NAMALWA (cell line): Measurements from ENCODE around the gene SPESP1.
"Not testable (repeated sequence)": the region's sequence is repeated elsewhere in the genome, so short reads cannot be mapped to it uniquely, and the experiment has no call there.

Experiments
- DNase-seq: peaks from one replicate; pipeline ENCODE4 v3.0.0-alpha.2; 2015; ENCODE audit warnings: low spot score

SPESP1 gene

GRCh38 chr15:68963719-68964118 lies 33.4 kb downstream of the SPESP1 start:
- DNase-seq, result not testable (repeated sequence)

DNA sequence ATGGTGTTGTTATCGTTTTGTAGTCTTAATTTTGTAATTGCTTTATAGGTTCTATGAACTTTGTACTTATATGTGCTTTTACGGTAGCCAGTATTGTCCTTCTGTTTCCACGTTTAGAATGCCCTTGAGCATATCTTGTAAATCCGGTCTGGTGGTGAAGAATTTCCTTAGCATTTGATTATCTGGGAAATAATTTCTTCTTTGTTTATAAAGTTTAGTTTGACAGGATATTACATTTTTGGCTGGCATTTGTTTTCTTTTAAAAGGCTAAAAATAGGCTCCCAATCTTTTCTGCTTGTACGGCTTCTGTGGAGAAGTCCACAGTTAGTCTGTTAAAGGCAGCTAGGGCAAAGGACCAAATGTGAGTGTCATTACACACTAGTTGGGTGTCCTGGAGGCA lies 36.7 kb downstream of the SPESP1 start:
- DNase-seq, result no peak

DNA sequence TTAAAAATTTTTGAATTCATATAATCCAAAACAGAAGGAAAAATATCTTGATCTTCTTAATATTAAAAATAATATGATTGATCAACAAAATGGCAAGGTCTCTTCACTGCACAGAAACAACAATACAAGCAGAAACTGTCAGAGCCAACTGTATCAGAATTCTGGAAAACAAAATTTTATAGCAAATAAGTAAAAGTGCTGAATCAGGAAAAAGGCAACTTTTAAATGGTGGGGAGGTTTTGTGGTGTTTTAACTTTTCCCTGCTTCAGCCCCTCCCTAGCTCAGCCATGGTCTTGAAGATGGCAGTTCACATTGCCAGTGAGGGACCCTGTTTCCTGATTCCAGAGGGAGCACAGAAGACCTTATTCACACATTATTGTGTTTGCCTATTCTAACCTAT lies 37.6 kb downstream of the SPESP1 start:
- DNase-seq, result no peak

- DNase-seq, result no peak
Observed at GRCh38 chr15:68969298-68969697, 39.0 kb downstream of the SPESP1 start.

DNA sequence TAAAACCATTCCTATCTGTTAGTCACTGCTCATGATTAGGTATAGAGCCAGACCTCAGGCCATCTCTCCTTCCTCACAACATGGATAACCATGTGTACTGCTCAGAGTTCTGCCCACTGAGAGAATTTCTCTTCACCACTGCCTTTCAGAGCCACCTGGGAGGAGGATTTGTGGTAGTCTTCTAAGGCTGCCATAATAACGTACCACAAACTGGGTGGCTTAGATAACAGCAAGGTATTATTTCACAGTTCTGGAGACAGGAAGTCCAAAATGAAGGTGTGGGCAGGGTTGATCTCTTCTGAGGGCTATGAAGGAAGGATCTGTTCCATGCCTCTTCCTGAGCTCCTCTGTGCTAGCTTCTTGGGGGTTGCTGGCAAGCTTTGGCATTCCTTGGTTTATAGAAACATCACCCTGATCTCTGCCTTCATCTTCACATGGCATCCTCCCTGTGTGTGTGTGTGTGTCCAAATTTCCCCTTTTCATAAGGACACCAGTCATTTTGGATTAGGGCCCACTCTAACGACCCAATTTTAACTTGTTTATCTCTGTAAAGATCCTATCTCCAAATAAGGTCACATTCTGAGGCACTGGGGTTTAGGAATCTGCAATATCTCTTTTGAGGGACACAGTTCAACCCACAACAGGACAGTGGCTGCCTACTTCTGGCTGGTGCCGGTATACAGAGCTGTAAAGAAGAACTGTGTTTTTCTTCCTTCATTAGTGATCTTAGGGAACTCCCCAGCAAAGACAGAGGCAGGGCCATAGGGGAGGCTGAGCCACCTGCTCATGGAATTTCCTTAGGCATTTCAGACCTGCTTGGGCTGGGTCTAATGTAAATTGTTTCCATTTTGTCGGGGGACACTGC lies 42.1 kb downstream of the SPESP1 start:
- DNase-seq, result no peak

DNA sequence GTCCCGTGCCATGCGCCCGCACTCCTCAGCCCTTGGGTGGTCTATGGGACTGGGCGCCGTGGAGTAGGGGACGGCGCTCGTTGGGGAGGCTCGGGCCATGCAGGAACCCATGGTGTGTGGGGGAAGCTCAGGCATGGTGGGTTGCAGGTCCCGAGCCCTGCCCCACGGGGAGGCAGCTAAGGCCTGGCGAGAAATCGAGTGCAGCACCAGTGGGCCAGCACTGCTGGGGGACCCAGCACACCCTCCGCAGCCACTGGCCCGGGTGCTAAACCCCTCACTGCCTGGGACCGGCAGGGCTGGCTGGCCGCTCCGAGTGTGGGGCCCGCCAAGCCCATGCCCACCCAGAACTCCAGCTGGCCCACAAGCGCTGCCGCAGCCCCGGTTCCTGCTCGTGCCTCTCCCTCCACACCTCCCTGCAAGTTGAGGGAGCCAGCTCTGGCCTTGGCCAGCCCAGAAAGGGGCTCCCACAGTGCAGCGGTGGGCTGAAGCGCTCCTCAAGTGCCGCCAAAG lies 45.4 kb downstream of the SPESP1 start:
- DNase-seq, result not testable (repeated sequence)

- DNase-seq, result not testable (repeated sequence)
Observed at GRCh38 chr15:68977426-68977825, 47.1 kb downstream of the SPESP1 start.

GRCh38 chr15:68979006-68979405 lies 48.7 kb downstream of the SPESP1 start:
- DNase-seq, result no peak

DNA sequence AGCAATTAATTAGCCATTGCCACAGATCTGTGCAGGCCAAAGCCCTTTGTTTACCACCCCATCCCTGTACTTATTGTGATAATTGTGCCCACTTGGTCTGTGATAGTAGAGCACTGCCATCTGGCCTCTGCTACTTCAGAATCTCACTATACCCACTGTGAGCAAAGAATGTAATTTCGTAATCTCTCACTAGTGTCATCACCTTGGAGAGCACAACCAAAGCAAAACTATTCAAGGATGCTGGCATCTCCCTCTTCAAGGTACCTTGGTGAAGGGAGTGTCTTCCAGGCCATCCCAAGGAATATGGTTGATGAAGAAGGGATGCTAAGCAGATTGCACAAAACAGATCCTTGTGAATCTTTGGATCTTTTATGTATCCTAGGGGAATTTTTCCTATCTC lies 49.5 kb downstream of the SPESP1 start:
- DNase-seq, result no peak

DNA sequence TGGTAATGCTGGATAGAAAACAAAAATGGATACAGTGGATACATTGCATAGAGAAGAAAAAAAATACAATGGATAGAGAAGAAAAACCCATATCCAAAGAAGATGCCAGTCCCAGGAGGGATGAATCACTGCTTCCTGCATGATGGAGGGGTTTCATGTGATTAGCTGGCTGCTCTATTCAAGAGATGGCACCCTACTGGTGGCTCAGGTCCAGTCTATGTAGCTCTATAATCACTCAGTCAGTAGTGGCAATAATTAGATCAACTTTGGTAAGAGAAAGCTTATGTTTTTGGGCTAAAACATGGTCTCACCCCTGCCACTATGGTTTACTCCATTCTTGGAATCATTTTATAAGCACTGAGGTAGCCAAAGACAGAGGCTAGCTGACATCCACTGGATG lies 50.5 kb downstream of the SPESP1 start:
- no peak for DNase-seq

DNA sequence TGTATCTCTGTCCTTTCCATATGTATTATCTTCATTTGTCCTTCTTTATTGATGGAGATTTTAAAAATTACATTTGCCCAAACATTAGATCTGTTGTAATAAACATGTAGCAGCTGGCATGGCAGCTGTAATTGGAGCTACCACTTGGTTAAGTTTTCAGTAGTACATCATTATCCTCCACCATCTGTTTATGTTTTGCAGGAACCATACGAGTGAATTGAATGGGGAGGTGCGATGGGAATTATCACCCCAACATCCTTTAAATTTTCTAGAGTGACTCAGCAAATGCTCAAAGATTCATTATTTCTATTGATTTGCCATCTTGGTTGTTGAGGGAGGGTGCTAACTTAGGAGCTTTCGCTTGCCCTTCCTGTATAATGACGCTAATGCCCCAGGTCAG lies 51.6 kb downstream of the SPESP1 start:
- no peak for DNase-seq

- DNase-seq, result no peak
Observed at GRCh38 chr15:68982976-68983563, 52.7 kb downstream of the SPESP1 start.

- no peak for DNase-seq
Observed at GRCh38 chr15:68983961-68984481, 53.7 kb downstream of the SPESP1 start.

GRCh38 chr15:68984586-68984985 lies 54.3 kb downstream of the SPESP1 start:
- no peak for DNase-seq

- DNase-seq, result no peak
Observed at GRCh38 chr15:68985361-68985891, 55.1 kb downstream of the SPESP1 start.

GRCh38 chr15:68986322-68986721 lies 56.0 kb downstream of the SPESP1 start:
- DNase-seq, result no peak

- DNase-seq, result no peak
Observed at GRCh38 chr15:68987120-68987519, 56.8 kb downstream of the SPESP1 start.

GRCh38 chr15:68987676-68988075 lies 57.4 kb downstream of the SPESP1 start:
- DNase-seq, result no peak

DNA sequence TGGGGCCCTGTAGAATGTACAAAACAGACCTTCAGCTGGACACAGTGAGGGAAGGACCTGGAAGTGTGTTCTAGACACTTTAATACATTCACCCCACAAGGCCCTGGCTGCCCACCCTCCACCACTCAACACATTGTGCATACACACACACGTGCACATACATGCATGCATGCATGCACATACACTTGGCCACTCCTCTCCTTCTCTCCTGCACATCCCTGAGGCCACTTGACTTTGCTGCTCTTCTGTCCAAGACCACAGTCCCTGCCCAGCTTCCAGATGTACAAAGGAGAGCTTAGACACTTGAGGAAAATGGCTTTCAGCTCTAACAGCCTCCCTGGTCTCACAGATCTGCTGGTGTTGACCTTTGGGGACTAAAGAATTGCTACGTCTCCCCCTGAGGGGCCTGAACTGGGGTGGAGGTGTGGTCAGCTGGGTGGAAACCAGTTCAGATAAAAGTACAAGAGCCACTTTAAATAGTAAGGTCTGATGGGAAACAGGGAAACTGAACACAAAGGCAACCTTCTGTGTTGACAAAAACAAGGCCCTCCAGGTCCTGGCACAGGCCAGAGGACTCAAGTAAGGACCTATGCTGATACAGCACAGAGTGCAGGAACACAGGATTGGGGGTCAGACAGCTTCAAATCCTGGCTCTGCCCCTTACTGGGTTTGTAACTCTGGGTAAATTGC lies 59.4 kb downstream of the SPESP1 start:
- DNase-seq, result no peak

DNA sequence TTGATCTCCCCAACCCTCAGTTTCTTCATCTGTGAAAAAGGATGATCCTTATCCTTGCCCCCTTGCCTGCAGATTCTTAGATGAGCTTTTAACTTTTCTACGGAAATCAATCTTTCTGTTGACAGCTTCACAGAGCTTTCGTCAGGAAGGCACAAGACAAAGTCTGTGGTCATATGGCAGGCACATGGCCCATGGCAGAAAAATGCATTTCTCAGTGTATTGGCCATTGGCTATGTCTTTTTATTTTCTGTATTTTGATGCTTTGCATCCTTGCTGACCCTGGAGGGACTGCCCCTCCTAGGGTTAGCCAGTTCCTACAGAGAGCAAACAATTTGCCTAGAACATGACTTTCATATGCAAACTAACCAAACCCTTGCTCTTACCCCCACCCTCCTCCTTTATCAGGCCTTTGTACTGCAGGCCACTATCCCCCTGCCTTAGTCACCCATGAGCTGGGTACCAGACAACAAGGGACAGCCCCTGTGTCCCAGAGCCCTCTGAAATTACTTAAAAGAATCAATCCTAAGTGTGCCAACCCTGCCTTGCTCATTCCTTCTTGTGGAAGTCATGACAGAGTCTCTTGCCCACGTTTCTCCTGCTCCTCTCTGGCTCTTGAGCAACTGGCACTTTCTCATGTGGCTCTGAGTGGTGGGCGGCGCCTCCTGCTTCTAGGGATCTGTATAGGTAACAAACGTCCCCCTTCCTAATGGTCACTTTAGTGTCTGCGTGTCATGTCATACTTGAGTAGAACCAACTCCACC lies 60.1 kb downstream of the SPESP1 start:
- no peak for DNase-seq

DNA sequence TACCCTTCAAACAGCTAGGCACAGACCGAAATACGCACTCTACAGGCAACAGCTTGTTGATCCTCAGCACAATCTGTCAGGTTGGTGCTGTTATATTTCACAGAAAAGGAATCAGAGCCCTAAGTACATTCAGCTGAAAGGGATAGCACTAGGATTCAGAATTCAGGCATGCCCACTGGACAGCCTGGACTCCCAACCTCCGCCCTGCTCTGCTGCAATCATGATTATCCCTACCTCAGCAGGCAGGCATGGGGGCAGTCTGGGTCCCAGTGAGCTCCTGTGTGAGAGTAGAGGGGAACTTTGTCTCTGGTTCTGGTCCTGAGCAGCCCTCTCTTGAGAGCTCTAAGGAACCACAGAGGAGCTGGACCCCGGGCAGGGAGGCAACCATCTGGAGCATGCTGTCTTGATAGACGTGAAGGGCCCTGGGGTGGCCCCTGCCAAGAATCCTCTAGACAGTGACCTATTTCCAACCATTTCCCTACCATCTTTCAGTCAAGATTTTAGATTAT lies 60.7 kb downstream of the SPESP1 start:
- no peak for DNase-seq
